Vagina (tissue), 2 donors: ENCODE data around the gene SPTLC3.

Experiments
- CTCF ChIP-seq, 3 experiments: fragments of 450-650 bp in 2 of 3; fragments of 200-600 bp in 1 of 3; sonication (generic) in 1 of 3; IDR thresholded peaks; one replicate each; pipeline ENCODE4 v1.5.1; 2017 to 2019; ENCODE audit warnings: antibody characterized with exemption in 3 of 3, mild to moderate bottlenecking in 2 of 3, moderate library complexity in 2 of 3
- POLR2A ChIP-seq, 2 donors: fragments of 450-650 bp; IDR thresholded peaks; one replicate each; pipeline ENCODE4 v1.6.1; 2017; ENCODE audit warnings: antibody characterized with exemption in 2 of 2, mild to moderate bottlenecking in 2 of 2, moderate library complexity in 2 of 2
- POLR2AphosphoS5 ChIP-seq, 2 donors: sonication (generic); formaldehyde crosslinking; IDR thresholded peaks; one replicate each; pipeline ENCODE4 v1.9.0; 2017; ENCODE audit warnings: antibody characterized with exemption in 2 of 2, mild to moderate bottlenecking in 2 of 2, low read depth in 1 of 2; ENCODE audit not compliant: insufficient read depth in 1 of 2

- TF ChIP-seq CTCF (IDR thresholded peaks at IDR 0.05), result no peak
- TF ChIP-seq POLR2AphosphoS5 (IDR thresholded peaks at IDR 0.05; ENCODE audit: insufficient read depth in 1 of 2, low read depth in 1 of 2), result no peak
- TF ChIP-seq POLR2A (IDR thresholded peaks at IDR 0.05), result no peak
Observed at GRCh38 chr20:13105039-13105438, 96.3 kb downstream of the SPTLC3 start.
